HuH-7.5 (cell line): ENCODE results near the gene B4GALT3.

Experiments
- DNase-seq: peaks from one replicate; pipeline ENCODE4 v3.0.0; 2011; ENCODE audit warnings: low spot score

B4GALT3 gene

GRCh38 chr1:161187311-161187710 lies 10.0 kb upstream of the B4GALT3 start:
- DNase-seq, result no peak

GRCh38 chr1:161185732-161186311 lies 8.5 kb upstream of the B4GALT3 start:
- no peak for DNase-seq

DNA sequence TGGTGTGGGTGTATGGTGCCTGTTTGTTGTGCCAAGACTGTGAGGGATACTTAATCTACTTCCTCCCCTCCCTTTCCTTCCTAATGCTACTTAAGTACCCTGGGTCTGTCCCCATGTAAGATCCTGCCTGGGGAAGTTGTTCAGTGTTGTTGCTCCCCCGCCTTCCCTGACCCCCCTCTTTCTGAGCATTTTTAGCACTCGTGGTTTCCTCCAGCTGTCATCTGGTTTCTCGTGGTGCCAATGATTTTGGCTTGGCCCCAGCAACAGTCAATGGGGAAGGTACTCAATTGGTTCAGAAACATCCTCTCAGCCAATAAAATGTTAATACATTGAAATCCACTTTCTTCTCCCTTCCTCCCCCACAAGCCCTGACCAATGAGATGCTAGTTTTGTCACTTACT lies 8.0 kb upstream of the B4GALT3 start:
- no peak for DNase-seq

- DNase-seq, result no peak
Measured at GRCh38 chr1:161182214-161182613, 4.9 kb upstream of the B4GALT3 start.

DNA sequence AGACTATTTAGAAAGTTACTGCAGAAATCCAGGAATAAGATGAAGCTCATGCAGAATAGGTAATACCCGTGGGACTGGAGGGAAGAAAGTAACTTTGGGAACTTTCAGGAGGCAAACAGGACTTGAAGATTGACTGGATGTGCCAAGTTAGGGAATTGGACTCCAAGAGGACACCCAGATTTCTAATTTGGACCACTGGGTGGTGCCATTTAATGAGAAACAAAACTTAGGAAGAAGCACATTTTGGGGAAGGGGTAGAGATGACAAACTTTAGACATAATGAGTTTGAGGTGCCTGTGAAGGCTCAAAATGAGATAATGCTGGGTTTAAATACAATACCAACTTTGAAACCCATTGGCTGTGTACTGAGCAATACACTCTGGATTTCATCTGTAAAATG lies 3.3 kb upstream of the B4GALT3 start:
- no peak for DNase-seq

DNA sequence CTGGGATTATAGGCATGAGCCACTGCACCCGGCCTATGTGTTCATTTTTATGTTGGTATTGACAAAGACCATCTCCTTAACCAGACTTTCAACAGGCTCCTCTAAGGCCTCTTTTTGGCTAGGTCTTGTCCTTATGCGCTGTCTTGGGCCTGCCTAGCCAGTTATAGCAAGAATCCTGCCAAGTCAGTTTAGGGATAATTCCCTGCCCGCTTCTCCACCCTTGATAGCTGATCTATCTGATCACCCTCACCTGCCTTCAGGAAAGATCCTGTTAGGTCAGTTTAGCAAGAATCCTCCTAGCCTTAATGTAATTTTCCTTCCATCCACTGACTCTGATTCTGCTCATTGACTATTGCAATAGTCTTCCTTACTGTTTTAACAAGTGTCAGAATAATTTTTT lies 2.4 kb upstream of the B4GALT3 start:
- DNase-seq, result no peak

DNA sequence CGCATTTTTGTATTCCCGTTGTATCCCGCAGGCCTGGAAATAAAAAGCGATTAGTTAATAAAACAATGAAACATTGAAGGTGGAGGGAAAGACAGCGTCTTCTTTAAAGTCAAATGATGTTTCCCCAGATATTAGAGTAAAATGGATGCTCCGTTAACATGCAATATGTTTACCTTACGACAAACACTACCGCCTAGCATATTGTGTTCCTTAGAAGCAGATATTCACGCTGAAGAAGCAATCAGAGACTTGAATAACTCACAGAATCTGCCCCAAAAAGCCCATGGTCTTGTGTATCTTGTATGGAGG lies 583 bp upstream of the B4GALT3 start:
- no peak for DNase-seq

DNA sequence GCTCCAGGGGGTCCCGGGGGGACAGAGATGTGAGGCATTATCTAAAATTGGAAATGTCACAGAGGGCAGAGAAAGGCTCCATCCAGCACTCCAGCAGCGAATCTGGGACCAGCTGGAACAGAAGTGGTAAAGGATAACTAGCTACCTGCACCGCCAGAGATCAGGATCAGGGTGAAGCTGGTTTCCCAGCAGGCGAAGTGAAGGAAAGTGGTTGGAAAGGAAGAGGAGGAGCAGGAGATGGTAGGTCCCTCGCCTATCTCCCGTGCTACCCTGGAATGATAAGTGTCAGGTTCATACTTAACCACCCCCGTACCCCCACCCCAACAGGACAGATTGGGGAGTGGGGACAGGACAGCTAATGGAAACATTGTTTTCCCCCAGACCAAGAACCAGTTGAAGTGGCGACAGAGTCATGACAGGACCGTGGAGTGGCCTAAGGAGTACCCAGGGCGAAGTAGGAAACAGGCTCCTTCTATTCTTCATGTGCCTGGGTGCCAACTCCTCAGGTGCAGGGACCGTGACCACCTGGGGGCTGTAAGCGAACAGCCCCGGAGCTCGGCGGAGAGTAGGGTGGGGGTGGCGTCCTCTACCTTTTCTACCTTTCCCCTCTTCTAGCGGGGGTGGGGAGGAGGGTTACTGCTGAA lies 717 bp downstream of the B4GALT3 start:
- DNase-seq, result no peak

GRCh38 chr1:161175771-161176453 lies 1.4 kb downstream of the B4GALT3 start:
- DNase-seq, result no peak

DNA sequence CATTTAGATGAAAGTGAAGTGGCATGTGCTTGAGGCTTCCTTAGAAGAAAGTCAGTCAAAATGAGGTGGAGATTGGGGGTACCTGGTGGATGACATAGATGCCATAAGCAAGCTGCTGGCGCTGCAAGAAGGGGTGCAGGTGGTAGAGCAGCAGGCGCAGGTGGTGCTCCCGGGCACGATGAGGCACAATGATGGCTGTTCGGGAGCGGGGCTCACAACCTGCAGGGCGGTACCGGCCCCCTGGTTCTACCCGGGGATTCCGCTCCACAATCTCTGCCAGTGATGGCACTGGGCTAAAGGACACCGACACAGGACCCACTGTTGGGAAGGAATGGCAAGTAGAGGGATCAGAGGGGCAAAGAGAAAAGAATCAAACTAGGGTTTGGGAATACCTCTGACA lies 2.4 kb downstream of the B4GALT3 start:
- DNase-seq, result no peak

DNA sequence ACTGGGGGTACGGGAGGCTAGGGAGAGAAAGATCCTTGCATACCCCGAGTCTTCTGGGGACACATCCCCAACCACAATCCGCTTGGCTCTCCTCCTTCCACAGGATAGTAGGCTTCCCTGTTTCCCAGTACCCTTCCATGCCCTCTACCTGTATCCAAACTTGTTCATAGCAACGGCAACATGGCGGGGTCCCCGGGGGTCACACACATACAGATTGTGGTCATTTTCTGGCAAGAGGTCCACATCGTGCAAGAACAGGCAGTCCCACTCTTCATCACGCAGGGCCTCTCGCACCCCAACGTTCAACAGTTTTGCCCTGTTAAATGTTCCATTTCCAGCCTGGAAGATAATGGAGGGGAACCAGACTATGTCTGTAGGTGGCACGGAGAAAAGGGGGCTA lies 3.6 kb downstream of the B4GALT3 start:
- no peak for DNase-seq

- no peak for DNase-seq
Measured at GRCh38 chr1:161172776-161173376, 4.4 kb downstream of the B4GALT3 start.

DNA sequence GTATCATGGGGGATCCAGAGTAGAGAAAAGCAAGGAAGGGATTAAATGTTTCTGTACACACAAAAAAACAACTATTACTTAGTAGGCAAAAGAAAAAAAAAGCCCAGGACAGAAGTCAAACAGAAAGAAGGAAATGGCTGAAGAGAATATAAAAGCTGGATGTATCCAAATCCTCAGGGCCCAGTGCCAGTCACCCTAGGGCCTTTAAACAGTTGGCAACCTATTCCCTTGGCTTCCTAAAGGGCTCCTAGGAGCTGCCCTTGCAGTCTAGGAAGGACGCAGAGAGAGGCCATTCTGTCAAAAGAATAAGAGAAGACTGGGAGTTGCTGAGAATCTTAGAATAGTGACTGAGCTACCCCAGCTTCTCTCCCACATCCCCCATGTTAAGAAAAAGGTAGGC lies 5.0 kb downstream of the B4GALT3 start:
- DNase-seq, result no peak

DNA sequence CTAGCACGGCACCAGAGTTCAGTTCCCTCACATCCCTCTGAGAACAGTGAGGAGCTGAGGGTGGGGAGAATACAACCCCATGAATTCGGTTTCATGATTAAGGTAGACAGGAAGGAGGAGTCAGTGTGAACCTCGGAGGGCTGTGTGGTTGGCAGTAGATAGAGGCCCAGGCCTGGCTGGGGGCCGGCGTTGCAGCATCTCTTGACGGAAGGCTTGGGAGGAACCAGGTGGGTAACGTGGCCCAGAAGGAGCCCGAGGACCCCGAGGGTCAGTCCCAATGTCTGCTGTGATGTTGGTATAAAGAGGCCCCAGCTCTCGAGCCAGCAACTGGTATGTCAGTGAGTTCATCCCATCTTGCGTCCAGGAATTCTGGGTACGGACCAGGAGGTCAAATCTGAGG lies 5.6 kb downstream of the B4GALT3 start:
- no peak for DNase-seq

DNA sequence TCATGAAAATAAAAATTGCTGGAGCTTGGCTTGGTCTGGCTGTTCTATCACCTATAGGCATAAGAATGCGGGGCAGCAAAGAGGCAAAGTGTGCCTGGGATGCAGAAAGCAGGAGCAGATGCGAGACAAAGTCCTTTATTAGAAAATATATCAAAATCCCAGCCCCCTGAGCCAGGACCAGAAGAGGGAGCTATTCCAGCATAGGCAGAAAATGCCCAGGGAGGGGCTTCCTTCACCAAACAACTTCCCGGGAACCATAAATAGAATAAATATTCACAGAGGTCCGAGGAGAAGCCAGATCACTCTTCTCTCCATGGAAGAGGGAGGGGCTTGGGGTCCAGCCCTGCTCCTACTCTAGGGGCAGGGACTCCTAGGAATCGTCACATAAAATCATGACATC lies 6.1 kb downstream of the B4GALT3 start:
- DNase-seq, result no peak

- no peak for DNase-seq
Measured at GRCh38 chr1:161168906-161169305, 8.4 kb downstream of the B4GALT3 start.

- DNase-seq, result peak; percentile 23
Measured at GRCh38 chr1:161166669-161167548, 10.4 kb downstream of the B4GALT3 start.

DNA sequence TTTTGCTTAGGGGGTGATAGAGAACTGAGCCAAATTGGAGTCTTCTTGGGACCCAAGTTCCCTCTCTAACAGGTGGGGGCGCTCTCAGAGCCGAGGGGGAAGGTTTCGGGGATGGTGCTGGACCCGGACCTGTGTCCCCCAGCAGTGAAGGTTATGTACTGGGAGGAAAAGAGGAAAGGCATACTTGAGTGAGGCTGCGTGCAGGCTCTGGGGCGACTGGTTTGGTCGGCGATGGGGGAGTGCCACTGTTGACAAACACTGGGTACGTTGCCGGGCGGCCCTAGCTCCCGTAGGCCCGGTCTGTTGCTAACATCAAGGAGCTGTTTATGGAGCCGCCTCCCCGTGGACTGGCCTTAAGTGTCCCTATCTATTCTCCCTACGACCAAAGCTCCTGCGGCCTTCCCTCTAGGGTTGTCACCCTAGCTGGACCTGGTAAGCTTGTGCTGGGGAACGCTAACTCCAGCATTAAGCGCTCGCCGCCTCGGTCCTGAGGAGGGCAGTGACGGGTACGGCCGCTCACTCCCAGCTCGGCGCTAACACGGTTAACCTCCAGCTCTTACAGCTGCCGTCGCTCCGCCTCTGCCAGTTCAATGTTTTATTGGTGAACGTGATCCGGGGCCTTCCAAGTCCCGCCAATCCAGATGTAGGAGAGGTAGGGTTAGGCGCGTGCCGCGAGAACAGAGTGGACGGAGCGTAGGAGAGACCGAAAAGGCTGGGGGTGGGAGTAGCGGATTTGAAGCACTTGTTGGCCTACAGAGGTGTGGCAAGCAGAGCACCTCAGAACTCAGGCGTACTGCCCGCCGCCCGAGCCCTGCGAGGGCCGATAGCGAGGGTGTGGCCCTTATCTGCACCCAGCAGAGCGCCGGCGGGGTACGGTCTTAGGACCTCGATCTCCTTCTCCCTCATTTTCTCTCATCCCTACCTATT lies 11.3 kb downstream of the B4GALT3 start, which contains the start of gene PPOX:
Gene PPOX (plus strand): TSS at position 685 of the 927 bp plus-strand sequence. CDS start 422 bp downstream, outside the sequence.
- DNase-seq, result peak; percentile 87

DNA sequence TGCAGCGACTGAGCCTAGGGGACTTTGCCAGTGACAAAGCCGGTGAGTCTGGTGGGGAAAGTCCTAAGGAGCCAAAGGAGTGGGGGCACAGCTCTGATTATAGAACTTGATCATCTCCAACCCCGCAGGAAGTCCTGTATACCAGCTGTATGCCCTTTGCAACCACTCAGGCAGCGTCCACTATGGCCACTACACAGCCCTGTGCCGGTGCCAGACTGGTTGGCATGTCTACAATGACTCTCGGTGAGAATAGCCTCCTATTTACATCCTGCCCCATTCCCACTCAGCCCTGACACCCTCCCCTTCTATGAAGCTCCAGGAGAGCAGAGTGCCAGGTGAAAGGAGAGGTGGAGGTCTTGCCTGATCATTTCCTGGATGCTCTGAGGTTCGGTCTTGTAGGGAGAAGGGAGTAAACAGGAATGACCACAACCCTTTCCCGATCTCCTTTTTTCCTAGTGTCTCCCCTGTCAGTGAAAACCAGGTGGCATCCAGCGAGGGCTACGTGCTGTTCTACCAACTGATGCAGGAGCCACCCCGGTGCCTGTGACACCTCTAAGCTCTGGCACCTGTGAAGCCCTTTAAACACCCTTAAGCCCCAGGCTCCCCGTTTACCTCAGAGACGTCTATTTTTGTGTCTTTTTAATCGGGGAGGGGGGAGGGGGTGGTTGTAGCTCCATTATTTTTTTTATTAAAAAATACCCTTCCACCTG lies 12.3 kb downstream of the B4GALT3 start:
- no peak for DNase-seq

DNA sequence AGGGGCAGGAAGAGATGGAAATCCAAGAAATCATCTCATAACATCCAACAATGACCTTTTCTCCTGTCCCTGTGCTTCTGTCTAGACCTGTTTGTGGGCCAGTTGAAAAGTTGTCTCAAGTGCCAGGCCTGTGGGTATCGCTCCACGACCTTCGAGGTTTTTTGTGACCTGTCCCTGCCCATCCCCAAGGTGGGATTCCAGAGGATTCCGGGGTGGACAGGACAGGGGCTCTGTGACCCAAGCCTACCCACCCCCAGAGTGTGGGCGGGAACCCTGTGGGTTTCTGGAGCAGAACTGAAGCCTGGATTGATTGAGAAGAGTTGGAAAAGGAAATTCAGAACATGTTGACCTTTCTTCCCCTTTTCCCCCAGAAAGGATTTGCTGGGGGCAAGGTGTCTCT lies 13.5 kb downstream of the B4GALT3 start:
- DNase-seq, result no peak

GRCh38 chr1:161162806-161163205 lies 14.5 kb downstream of the B4GALT3 start:
- no peak for DNase-seq
